NCI-H526 (cell line): ENCODE data around the gene S100P.
"Not testable (repeated sequence)": the region's sequence is repeated elsewhere in the genome, so short reads cannot be mapped to it uniquely, and the experiment has no call there.

Experiments used
- DNase-seq, 2 experiments: peaks; one replicate each; lab custom pipeline; 2025; lab: John Stamatoyannopoulos, UW

S100P gene

DNA sequence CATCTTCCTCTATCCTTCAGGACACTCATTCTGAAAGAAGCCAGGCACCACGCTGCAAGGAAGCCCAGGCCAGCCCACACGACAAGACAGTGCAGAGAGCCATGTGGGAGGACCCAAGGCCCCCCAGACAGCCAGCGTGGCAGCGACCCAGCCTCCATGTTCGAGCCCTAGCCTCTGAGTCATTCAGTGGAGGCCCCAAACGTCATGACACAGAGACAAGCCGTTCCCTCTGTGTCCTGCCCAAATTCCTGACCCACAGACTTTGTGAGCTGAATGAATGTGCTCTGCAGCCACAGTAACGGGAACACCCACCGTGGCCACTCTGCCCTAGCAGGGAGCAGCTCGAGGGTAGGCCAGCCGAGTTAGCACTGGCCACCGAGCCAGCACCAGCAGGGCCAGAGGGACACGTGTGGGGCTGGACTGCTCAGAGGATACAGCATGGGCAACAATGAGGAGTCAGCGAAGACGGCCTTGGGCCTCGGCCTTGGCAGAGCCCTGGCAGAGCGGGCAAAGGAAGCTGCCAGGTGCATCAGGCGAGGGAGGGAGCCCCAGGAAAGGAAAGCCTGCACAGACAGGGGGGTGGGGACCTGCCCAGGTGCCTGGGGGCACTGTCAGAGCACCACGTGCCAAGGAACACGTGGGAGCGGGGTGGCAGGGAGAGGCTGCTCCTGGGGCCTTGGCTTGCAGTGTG, 30.9 kb downstream of the S100P start:
- DNase-seq, result no peak

DNA sequence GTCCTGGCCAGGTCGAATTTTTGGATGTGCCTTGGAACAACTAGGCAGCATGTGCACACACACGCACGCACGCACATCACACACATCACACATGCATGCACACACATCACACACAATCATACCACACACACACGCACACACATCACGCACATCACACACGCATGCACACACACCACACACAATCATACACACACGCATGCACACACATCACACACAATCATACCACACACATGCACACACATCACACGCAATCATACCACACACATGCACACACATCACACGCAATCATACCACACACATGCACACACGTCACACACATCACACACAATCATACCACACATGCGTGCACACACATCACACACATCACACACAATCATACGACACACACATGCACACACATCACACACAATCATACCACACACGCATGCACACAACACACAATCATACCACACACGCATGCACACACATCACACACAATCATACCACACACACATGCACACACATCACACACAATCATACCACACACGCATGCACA, 31.8 kb downstream of the S100P start:
- not testable (repeated sequence) for DNase-seq

DNA sequence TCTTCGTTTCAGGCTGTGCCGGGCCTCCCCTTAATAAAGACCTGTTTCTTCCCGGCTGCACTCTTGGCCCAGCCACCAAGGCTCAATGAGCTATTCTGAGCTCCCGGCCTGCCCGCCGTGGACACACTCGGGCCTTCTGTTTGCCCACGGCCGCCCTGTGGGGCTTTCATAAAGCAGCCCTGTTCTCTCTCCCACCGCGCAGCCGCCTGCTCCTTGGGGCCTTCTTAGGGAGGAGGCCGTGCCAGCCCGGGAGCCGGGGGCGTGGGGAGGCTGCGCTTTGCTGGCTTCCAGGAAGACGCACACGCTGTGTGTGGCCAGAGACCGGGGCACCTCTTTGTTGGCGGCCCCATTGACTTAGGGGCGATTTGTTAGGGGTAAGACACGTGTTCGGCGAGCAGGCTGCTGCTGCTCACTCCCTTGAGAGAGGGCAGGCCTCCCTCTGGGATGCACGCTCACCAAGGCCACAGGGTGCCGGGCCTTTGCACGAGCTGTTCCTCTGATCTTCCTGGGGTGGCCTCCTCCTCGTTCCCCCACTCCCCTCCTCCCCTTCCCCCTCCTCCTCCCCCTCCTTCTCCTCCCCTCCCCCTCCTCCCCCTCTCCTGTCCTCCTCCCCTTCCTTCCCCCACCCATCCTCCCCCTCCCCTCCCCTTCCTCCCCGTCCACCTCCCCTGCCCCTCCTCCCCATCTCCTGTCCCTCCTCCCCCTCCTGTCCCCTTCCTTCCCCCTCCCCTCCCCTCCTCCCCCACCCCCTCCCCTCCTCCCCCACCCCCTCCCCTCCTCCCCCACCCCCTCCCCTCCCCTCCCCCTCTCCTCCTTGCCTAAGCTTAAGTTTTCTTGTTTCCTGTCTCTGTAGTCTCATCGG, 33.6 kb downstream of the S100P start:
- no peak for DNase-seq

DNA sequence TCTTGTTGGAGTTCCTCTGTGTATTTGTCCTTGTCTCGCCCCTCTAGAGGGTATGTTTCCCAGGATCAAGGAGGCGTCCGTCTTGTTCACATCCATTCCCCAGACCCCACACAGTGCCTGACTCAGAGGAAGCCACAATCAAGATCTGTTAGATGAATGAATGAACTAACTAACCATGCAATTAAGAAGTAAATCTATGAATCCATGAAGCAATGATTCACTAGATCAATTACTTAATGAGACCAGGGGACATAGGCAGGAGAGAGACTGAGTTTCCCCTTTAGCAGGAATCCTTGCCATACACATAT, 34.2 kb downstream of the S100P start:
- DNase-seq, result no peak

DNA sequence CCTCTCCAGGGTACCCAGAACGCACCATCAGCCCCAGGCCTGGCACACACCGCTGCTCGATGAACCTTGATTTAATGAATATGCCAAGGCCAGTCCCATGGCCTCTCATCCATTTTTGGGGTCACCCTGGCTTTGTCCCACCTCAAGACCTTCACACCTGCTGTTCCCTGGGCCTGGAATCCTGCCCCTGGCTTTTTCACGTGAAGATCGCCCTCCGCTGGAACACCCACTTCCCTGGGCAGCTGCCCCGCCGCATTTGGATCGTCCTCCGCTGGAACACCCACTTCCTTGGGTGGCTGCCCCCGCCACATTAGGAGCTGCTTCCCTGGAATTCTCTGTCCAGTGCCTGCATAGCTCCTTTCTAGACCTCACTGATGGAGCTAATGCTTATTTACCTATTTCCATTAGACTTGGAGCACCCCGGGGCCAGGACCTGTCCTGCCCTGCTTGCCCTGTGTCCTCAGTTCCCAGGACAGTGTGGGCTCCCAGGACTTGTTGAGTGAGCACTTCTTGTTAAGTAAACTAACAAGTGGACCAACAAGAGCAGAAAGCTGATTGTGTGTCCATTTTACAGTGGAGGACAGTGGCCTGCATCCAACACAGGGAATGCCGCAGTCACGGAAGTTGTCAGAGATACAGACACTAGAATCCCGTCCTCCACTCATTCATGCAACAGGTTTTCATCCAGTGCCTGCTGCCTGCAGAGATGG, 34.8 kb downstream of the S100P start:
- DNase-seq, result no peak

DNA sequence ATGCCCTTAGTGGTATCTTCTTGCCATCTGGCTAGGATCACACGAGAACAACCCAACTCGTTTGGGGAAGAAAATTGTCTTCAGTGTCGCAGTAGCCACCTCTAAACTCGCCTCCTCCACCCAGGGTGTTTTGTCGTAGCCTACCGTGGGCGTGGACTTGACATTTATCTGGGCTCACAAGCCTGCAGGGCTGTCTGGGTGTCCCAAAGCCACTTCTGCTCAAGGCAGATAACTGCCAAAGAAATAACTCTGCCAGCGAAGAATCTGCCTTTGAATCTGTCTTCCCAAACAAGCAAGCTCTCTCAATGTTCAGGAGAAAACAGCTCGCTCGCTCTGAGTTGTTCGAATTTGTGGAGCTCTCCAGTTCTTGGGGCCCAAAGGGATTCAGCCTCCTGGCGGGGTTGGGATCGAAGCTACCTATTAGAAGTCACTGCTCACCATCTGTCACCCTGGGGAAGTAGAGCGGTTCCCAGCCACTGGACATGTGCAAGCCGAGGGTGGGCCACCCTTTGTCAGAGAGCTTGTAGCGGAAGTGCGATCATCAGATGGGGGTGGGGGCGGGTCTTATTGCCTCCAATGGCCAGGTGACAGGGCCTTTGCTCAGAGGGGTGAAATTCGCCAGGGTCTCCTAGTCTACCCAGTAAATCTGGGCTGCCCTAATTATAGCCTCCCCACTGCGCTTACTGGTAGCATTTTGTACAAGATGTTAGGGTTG, 37.1 kb downstream of the S100P start:
- DNase-seq, result no peak

DNA sequence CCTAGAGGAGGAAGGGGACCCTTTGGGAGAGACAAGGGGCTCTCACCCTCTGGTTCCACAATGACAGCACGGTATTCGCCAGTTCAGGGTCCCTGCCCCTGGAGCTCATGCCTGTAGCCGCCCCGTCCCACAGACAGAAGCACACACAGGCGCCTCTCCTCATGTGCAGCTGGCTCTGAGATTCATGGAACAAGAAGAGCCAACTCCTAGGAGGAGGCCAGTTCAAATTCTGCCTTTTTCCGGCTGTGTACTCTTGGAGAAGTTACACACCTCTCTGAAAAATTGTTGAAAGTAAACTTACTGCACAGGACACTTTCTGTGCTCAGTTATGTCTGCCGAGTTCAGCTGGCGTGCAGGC, 37.6 kb downstream of the S100P start:
- no peak for DNase-seq

DNA sequence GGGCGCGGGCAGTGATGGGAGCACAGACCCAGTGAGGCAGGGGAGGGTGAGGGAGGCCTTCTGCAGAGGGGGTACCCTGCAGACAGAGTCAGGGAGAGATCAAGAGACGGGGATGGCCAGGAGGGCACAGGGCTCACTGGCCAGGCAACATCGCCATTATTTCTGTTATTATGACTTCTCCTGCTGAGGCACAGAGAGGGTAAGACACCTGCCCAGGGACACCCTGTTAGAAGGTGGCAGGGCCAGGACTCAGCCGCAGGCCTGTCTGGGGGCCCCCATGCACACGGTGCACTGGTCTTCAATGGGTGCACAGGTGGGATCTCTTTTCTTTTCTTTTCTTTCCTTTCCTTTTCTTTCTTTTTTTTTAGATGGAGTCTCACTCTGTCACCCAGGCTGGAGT, 38.1 kb downstream of the S100P start:
- DNase-seq, result no peak

DNA sequence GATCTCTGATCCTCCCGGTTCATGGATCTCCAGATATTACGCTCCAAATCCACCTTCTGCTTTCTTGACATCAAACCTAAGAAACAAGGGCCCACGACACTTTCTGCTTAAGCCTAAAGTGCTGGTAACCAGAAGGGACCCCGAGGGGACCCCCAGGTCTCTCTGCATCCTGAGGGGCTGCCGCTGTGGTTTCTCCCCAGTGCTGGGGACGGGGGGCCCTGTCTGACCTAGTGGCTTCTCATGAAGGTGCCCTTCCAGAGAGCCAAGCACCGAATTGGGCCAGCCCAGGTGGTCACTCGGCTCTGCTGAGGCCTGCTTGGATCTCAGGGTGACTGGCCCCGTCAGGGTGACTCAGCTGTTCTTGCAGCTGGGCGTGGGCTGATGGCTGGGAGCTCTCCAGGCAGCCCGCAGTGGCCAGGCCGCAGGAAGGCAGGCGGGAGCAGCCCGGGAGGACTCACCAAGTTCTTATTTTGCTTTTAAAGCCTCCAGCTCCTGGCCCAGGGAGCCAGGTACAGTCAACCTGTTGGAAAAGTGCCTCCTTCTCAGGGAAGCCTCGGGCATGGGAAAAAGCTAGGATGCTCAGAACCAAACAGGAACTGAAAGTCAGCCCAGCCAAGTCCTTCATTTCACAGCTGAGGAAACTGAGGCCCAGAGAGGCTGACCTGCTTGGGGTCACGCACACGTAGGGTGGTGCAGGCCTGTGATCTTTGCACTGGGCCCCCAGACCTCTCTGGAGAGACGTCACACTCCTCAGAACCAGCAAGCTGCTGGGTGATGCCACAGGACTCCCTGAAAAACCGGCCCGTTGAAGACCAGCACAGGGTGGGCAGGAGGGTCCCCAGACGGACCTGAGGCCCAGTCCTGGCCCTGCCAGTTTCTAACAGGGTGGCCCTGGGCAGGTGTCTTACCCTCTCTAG, 39.0 kb downstream of the S100P start:
- no peak for DNase-seq

DNA sequence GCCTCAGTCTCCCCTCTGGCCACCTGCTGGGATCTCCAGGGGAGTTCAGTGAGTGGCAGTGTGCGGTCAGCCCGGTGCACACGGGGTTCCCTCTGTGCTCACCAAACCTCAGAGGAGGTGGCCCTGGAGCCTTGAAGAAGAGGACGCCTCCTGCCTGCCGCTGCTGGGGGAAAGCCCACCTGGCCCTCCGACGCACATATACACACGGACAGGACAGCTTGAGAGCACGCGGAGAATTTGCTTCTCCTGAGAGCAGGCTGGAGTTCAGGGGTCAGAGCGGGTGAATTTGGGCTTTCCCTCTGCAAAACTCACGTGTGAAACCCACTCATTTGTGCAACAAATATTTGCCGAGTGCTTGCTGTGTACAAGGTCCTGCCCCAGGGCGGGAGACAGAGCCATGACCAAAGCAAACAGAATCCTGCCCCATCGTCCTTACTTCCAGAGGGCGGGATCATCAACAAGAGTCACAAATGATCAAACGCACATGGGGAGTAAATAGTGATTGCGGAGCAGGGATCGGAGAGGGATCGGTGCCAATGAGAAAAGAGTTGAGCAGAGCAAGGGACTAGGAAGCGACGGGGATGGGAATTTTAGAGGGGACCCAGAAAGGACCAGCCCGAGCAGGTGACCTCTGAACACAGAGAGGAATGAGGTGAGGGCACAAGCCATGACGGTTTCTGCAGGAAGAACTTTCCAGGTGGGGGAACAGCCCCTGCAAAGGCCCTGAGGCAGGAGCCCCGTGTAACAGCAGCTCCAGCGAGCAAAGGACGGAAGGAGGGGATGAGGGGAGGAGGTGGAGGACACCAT, 39.9 kb downstream of the S100P start:
- DNase-seq, result no peak

DNA sequence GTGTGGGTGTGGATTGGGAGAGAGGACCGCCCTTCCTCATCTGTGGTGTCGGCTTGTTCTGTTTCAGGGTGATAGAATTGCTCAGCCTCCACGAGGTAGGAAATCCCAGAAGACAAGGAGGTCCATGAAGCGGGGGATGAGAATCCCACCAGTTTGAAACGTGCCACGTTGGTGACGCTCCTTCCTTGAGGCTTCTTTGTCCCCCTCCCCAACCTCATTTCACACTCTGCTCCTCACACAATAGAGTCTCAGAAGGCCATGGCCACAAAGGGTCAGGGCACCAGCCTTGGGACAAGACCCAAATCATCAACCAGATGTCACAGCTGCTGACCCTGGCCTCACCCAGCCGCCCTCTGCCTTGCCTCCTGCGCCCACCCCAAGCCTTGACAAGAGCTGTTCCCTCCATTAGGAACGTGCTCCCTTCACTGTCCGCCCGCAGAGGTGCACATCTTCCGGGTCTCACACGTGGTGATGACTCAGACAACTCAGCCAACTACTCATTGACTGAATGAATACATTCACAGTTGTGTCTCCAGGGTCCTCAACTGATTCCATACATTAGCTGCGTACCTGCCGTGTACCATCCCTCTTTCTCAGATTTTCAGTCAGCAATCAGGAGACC, 40.6 kb downstream of the S100P start:
- no peak for DNase-seq

DNA sequence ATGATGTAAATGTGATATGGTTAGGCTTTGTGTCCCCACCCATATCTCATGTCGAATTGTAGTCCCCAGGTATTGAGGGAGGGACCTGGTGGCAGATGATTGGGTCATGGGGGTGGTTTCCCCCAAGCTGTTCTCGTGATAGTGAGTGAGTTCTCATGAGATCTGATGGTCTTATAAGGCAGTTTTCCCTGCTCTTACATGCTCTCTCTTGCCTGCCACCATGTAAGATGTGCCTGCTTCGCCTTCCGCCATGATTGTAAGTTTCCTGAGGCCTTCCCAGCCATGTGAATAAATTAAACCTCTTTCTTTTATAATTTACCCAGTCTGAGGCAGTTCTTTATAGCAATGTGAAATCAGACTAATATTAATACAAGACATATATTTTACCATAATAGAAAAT, 46.2 kb downstream of the S100P start:
- no peak for DNase-seq

DNA sequence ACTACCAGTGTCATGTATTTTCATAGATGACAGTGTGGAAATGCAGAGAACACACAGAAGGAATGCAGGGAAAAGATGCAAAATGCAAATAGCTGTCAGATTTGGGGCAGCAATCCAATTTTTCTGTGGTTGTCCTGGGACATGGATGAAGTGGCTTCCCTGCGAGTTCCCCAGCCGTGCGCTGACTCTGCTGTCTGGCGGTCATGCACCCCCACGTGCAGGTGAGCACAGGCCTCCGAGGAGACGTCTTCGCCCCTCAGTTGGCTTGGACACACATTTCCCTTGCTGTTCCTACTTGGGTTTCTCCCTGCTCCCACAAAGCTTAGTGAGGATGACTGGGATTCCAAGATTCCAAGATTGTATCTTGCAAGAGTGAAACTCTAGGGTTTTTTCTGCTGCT, 46.7 kb downstream of the S100P start:
- no peak for DNase-seq

DNA sequence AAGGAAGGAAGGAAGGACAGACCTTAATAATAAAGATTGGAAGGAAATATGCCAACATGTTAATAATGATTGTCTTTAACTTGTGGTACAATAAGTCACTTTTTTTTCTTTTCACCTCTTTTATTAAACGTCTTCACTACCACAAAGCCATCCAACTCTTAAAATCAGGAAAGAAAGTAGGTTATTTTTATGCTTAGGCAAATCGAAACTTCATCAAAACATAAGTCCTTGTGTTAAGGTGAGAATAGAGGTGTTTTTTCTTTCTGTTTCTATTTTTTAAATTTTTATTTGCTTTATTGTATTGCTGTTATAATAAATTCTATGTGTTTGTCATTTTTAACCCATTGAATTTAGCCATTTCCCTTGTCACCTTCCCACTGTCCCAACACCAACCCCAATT, 48.8 kb downstream of the S100P start:
- no peak for DNase-seq

DNA sequence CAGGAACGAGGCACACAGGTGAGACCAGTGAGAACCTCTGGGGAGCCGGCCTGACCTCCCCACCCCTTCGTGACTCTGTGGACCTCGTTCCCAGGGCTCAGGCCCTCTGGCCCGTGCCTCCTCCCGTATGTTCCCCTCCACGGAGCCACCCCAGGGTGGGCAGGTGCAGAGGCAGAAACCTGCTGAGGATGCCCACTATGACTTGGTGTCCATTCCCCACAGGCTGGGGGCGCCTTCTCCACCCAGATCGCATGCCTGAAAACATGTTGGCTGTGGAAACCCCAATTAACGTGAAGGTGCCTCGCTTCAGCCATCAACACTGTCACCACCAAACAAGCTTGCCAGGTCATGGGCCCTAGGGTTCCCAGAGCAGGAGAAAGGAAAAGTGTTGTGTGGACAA, 49.3 kb downstream of the S100P start:
- no peak for DNase-seq
